Neural cell (in vitro differentiated cells): ENCODE measurements around the gene WNT4. TPM values are rescaled to one million over a fixed set of nuclear protein-coding genes. Genes with fewer than 3 reads are reported as not detected.

Experiments used
- H2AFZ ChIP-seq: fragments of 200-600, 300-800 bp; sonication (generic), shearing (Covaris generic); 2 replicates; pipeline ENCODE4 v1.6.0; 2014; ENCODE audit warnings: low read depth, mild to moderate bottlenecking, antibody characterized with exemption, low read length, moderate library complexity
- H3F3A ChIP-seq: fragments of 200-600 bp; shearing (Covaris generic); 2 replicates; pipeline ENCODE4 v1.6.1; 2016; ENCODE audit warnings: mild to moderate bottlenecking, moderate library complexity, mixed read lengths, antibody characterized with exemption, low read length; ENCODE audit not compliant: insufficient read depth, poor library complexity, severe bottlenecking
- H3K27ac ChIP-seq: fragments of 200-600, 300-800 bp; sonication (generic), shearing (Covaris generic); 2 replicates; pipeline ENCODE4 v1.5.1; 2014; ENCODE audit warnings: mild to moderate bottlenecking, low read length, moderate library complexity
- H3K27me3 ChIP-seq: fragments of 300-800, 200-600 bp; sonication (generic), shearing (Covaris generic); 2 replicates; pipeline ENCODE4 v1.6.0; 2014; ENCODE audit warnings: mild to moderate bottlenecking, low read depth, low read length, moderate library complexity; ENCODE audit not compliant: insufficient read depth
- H3K36me3 ChIP-seq: fragments of 300-800, 200-600 bp; sonication (generic), shearing (Covaris generic); 2 replicates; pipeline ENCODE4 v1.5.1; 2014; ENCODE audit warnings: mild to moderate bottlenecking, antibody characterized with exemption, low read length, moderate library complexity; ENCODE audit not compliant: insufficient read depth
- H3K4me2 ChIP-seq: fragments of 300-800, 200-600 bp; sonication (generic), shearing (Covaris generic); 2 replicates; pipeline ENCODE4 v1.6.0; 2014; ENCODE audit warnings: mild to moderate bottlenecking, low read length
- H3K4me3 ChIP-seq: fragments of 300-800, 200-600 bp; sonication (generic), shearing (Covaris generic); 2 replicates; pipeline ENCODE4 v1.5.1; 2014; ENCODE audit warnings: mild to moderate bottlenecking, low read length, moderate library complexity
- H3K79me2 ChIP-seq: fragments of 200-600 bp; shearing (Covaris generic); replicated peaks from 2 replicates; pipeline ENCODE4 v1.6.0; 2014; ENCODE audit warnings: mild to moderate bottlenecking, low read length, moderate library complexity; ENCODE audit not compliant: insufficient read depth
- H3K9ac ChIP-seq: fragments of 300-800, 200-600 bp; sonication (generic), shearing (Covaris generic); 2 replicates; pipeline ENCODE4 v1.6.1; 2016; ENCODE audit warnings: mild to moderate bottlenecking, low read length, mixed read lengths
- H3K9me2 ChIP-seq: fragments of 200-600 bp; shearing (Covaris generic); 2 replicates; pipeline ENCODE4 v1.6.1; 2016; ENCODE audit warnings: mild to moderate bottlenecking, low read length, mixed read lengths; ENCODE audit not compliant: insufficient read depth
- H3K9me3 ChIP-seq: fragments of 200-600, 300-800 bp; sonication (generic), shearing (Covaris generic); 2 replicates; pipeline ENCODE4 v1.6.1; 2016; ENCODE audit warnings: mild to moderate bottlenecking, mixed run types, low read length, moderate library complexity, mixed read lengths
- H4K20me1 ChIP-seq: fragments of 200-600 bp; shearing (Covaris generic); 2 replicates; pipeline ENCODE4 v1.6.1; 2016; ENCODE audit warnings: mild to moderate bottlenecking, mixed run types; ENCODE audit not compliant: insufficient read depth
- CTCF ChIP-seq: fragments of 450-650 bp; IDR thresholded peaks from 2 replicates; pipeline ENCODE4 v1.5.1; 2014; ENCODE audit warnings: antibody characterized with exemption, mild to moderate bottlenecking, moderate library complexity; ENCODE audit not compliant: poor library complexity, severe bottlenecking
- EP300 ChIP-seq: fragments of 450-650 bp; conservative IDR thresholded peaks from 2 replicates; pipeline ENCODE4 v1.6.1; 2014; ENCODE audit warnings: antibody characterized with exemption, mild to moderate bottlenecking, moderate library complexity; ENCODE audit not compliant: poor library complexity, severe bottlenecking
- EZH2 ChIP-seq: fragments of 200-600, 300-800 bp; shearing (Covaris generic), sonication (generic); IDR thresholded peaks from 2 replicates; pipeline ENCODE4 v1.6.1; 2014; ENCODE audit warnings: antibody characterized with exemption, low read length, borderline replicate concordance, mild to moderate bottlenecking; ENCODE audit not compliant: insufficient read depth, poor library complexity, severe bottlenecking
- MXI1 ChIP-seq: fragments of 450-650 bp; conservative IDR thresholded peaks from 2 replicates; pipeline ENCODE4 v1.6.1; 2014; ENCODE audit warnings: antibody characterized with exemption, mild to moderate bottlenecking; ENCODE audit not compliant: poor library complexity, severe bottlenecking
- POLR2AphosphoS5 ChIP-seq: IDR thresholded peaks from 2 replicates; pipeline ENCODE4 v1.6.1; 2012
- RAD21 ChIP-seq: fragments of 450-650 bp; conservative IDR thresholded peaks from 2 replicates; pipeline ENCODE4 v1.6.1; 2014; ENCODE audit warnings: antibody characterized with exemption, mild to moderate bottlenecking, moderate library complexity
- REST ChIP-seq: IDR thresholded peaks from 2 replicates; pipeline ENCODE4 v1.6.1; 2012; ENCODE audit warnings: borderline replicate concordance
- SMC3 ChIP-seq: fragments of 450-650 bp; conservative IDR thresholded peaks from 2 replicates; pipeline ENCODE4 v1.6.1; 2014; ENCODE audit warnings: antibody characterized with exemption, mild to moderate bottlenecking, moderate library complexity; ENCODE audit not compliant: poor library complexity
- TAF1 ChIP-seq: IDR thresholded peaks from 2 replicates; pipeline ENCODE4 v1.6.1; 2012; ENCODE audit warnings: low read depth
- polyA plus RNA-seq: library from polyadenylated mRNA; depleted of rRNA; stranded (reverse); fragments of >200 nt; gene quantifications from 2 replicates; pipeline ENCODE4 v1.2.3, GENCODE V29; 2014

Gene WNT4
- polyA plus RNA-seq, 1 donor from 2014 or later, result 5.1 TPM

GRCh38 chr1:22123901-22124404, 18.9 kb downstream of the WNT4 start:
- Histone ChIP-seq H3K79me2 (no peaks in the 10 kb centered on the region), H3K4me2 (no peak overlapping the region), H3K9me3 (no peaks in the 10 kb centered on the region), H3K9me2 (no peaks in the 10 kb centered on the region), H3K27ac (no peak overlapping the region), H3K4me3 (no peak overlapping the region), H4K20me1 (no peaks in the 10 kb centered on the region), H3K9ac (no peak overlapping the region), H2AFZ (no peak overlapping the region), H3K36me3 (no peaks in the 10 kb centered on the region), H3F3A (no peaks in the 10 kb centered on the region), H3K27me3 (no peaks in the 10 kb centered on the region)
- TF ChIP-seq EZH2 (no peak), CTCF (no peak), TAF1 (no peak), REST (no peak), EP300 (no peak), RAD21 (no peak), POLR2AphosphoS5 (no peak)

GRCh38 chr1:22123071-22123390, 19.9 kb downstream of the WNT4 start:
- no peak for TF ChIP-seq MXI1
- no peak for TF ChIP-seq SMC3
- TF ChIP-seq POLR2AphosphoS5, result no peak
- no peak for TF ChIP-seq RAD21
- no peak for TF ChIP-seq EZH2
- no peak for TF ChIP-seq TAF1
- TF ChIP-seq EP300, result no peak
- TF ChIP-seq REST, result no peak
- no peak for TF ChIP-seq CTCF
- Histone ChIP-seq H3K27ac (no peak overlapping the region), H2AFZ (no peak overlapping the region), H3K9me2 (no peaks in the 10 kb centered on the region), H3K9ac (no peak overlapping the region), H3K9me3 (no peaks in the 10 kb centered on the region), H3K4me3 (no peak overlapping the region), H4K20me1 (no peaks in the 10 kb centered on the region), H3K36me3 (no peaks in the 10 kb centered on the region), H3F3A (no peaks in the 10 kb centered on the region), H3K4me2 (no peak overlapping the region), H3K27me3 (no peaks in the 10 kb centered on the region), H3K79me2 (no peaks in the 10 kb centered on the region)
